NCI-H2171 treated with DMSO at 0.1 percent for 48 hours (cell line): ENCODE data around the gene RUSF1.
"Not testable (repeated sequence)": the region's sequence is repeated elsewhere in the genome, so short reads cannot be mapped to it uniquely, and the experiment has no call there.

Source experiments
- DNase-seq: peaks from one replicate; lab custom pipeline; 2025; lab: John Stamatoyannopoulos, UW

Gene RUSF1

DNA sequence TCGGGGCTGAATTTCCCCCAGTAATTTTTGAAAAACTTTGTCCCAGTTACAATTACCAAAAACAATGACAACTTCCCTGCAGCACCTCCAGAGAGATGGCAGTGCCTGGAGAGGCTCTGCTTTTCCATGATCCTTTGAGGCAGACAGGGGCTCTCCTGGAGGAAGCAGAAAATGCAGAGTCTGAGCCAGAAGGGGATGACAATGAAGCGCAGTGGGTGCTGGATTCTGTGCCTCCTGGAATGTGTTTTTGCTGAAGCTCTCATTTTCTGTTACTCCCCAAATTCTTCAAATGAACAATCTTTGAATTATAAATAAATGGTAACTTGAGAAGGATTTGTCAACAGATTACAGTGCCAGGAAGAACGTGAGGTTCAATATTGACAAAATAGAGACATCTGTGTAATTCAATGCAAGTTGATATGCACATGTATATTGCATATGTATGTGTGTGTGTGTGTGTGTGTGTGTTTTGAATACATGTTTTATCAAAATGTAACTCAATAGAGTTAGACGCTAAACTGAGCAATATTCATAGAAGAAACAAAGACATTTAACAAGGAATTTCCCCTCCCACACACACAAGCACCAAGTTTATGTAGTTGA lies 9.7 kb upstream of the RUSF1 start:
- DNase-seq: no peak

DNA sequence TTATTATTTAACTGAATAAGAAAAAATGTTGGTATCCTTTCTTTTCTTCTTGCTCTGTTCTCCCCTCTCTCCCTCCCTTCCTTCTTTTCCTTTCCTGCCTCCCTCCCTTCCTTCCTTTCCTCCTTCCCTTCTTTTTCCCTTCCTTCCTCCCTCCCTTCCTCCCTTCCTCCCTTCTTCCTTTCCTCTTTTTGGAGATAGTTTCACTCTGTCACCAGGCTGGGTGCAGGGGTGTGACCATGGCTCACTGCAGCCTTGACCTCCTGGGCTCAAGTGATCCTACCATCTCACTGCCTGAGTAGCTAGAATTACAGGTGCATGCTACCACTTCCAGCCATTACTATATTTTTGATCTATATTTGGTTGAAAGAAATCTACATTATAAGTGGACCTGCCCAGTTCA lies 5.7 kb upstream of the RUSF1 start:
- no peak for DNase-seq

DNA sequence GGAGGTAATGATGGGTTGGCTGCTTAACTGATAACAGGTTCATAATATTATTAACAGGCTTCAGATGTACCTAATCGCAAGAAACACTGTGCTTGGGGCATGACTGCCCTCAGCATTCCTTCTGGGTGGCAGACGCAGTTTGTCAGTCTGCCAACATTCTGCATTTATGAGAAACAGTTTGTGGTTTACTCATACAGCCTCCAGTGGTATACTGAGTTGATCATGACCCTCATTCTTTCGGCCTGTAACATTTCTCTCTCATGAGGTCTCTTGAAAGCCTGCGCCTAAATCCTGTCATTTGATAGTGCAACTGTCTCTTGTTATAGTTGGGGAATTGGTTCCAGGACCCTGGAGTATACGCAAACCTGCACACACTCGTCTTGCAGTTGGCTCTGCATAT lies 4.9 kb upstream of the RUSF1 start:
- no peak for DNase-seq

DNA sequence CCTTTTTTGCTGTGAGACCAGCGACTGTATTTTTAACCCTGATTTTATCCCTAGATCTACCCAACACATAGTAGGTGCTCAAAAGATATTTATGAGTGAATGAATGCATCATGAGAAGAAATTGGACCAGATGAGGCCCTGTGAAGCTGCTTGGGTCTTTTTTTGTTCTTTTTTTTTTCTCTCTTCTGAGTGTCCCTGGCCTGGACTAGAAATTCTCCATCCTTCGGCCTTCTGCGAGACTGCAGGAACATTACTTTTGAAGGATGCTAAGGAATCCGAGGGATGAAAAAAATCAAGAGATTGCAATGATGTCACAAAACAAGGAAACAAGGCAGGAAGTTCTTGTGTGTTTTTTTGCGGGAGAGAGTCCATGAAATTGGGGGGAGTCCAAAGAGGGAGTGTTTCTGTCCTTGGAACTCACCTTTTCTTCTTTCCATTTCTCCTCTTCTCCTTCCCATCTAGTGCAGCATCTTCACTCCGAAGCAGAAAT lies 560 bp upstream of the RUSF1 start:
- DNase-seq: peak; percentile 33

DNA sequence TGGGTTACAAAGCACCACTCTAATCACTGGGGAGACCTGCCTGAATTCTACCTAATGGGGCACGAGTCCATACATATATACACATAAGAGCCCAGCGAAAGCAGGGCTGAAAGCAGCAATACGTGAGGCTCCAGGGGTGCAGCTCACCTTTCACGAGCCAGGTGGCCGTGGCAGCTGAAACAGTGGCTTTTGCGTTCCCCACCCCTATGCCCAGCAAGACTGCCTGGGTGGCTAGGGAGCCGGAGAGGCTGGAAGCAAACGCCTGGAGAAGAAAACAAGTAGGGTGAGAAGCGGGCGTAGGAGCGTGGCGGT lies 618 bp downstream of the RUSF1 start:
- DNase-seq: no peak

DNA sequence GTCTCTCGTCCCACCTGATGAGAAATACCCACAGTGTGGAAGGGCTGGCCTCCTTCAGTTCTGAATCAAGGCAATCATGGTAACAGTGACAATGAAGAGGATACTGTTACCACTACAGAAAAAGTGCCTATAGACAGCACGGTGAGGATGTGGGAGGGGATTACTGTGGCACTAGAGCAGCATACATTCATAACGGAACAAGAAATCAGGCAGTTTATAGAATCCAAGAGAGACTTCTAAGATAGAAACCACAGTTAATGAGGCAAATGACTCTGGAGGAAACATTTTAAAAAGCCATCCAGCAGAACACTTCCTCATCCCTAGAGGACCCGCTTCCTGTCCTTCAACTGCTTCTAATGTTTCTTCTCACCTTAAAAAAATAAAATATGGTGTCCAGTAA lies 2.7 kb downstream of the RUSF1 start:
- no peak for DNase-seq

DNA sequence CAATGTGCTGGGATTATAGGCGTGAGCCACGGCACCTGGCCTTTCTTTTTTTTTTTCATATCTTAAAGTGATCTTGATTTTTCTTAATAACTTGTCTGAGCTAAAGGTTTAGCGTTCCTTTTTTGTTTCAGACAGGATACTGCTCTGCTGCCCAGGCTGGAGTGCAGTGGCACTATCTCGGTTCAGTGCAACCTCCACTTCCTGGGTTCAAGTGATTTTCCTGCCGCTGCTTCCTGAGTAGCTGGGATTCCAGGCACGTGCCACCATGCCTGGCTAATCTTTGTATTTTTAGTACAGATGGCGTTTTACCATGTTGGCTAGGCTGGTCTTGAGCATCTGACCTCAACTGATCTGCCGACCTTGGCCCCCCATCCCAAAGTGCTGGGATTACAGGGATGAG lies 4.0 kb downstream of the RUSF1 start:
- no peak for DNase-seq

DNA sequence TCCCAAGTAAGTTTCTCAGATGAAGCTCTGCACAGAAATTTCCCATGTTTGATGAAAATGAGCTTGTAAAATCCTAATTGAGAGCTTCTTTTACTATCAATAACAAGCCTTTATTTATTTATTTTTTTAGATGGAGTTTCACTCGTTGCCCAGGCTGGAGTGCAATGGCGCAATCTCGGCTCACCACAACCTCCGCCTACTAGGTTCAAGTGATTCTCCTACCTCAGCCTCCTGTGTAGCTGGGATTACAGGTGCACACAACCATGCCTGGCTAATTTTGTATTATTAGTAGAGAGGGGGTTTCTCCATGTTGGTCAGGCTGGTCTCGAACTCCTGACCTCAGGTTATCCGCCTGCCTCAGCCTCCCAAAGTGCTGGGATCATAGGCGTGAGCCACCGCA lies 4.6 kb downstream of the RUSF1 start:
- DNase-seq: not testable (repeated sequence)

DNA sequence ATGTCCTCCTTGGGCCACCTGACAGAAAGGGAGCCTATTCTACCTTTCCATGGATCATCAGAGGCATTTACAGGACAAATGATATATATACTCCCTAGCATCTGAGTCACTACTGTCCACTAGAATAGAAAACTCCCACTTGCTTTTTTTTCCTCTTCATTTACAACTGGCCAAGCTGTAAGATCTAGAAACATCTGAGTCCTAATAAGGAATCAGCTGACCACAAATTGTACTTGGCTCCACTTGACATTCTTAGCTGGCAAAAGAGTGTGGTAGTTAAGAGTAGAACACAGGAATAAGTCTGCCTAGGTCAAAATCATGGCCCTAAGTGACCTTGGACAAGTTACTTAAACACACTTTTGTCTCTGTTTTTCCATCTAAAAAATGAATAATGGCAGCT lies 5.2 kb downstream of the RUSF1 start:
- no peak for DNase-seq

DNA sequence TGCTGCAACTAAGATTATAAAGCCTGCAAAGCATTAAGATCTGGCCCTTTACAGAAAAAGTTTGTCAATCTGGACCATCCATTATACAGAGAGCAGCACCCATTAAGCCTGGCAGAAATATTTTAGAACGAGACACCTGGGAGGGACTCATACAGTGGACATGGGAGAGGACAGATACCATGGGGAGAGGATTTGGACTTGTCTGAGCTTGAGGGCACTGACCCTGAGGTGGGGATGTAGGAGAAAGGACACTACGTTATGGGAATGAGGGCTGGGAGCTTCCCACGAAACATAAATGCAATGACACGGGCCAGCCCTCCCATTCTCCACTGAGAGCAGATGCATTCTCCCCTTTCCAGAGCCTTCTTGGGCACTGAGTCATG lies 6.2 kb downstream of the RUSF1 start:
- no peak for DNase-seq

DNA sequence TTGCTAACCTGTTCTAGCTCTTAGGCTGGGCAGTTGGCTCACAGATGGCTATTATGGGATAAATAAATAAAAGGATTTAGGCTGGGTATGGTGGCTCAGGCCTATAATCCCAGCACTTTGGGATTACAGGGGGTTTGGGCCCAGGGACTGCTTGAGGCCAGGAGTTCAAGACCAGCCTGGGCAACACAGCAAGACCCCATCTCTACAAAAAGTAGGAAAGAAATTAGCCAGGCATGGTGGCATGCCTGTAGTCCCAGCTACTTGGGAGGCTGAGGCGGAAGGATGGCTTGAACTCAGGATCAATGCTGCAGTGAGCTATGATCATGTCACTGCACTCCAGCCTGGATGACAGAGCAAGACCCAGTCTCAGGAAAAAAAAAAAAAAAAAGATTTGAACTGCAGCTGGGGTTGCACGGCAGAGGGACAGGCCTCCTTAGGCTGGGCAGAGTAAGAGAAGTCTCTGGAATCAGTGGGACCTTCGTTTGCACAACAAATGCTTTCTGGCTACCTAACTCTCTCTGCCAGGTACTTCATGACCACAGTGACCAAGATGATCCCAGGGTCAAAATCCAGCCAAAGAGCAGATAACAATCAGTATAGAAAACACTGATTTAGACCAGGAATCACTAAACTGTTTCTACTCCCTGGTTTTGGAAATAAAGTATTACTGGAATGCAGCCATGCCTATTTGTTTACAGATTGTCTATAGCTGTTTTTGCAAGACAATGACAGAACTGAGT lies 6.8 kb downstream of the RUSF1 start:
- no peak for DNase-seq

DNA sequence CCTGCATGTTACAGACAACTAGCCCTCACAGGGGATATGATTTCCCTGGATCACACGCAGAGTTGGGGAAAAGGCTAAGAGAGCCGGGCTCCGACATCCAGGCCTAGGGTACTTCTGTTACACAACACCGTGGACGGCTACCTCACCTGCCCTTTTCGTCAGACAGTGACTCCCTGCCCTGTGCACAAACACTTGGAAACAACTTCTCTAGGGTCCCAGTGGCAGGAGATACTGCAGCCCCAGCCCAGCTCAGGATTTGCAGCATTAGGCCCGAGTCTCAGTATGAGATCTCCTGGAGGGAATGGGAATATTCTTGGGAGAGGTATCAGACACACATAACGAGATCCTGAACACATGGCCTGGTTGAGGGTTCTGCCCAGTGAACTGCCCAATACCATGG lies 8.3 kb downstream of the RUSF1 start:
- no peak for DNase-seq

DNA sequence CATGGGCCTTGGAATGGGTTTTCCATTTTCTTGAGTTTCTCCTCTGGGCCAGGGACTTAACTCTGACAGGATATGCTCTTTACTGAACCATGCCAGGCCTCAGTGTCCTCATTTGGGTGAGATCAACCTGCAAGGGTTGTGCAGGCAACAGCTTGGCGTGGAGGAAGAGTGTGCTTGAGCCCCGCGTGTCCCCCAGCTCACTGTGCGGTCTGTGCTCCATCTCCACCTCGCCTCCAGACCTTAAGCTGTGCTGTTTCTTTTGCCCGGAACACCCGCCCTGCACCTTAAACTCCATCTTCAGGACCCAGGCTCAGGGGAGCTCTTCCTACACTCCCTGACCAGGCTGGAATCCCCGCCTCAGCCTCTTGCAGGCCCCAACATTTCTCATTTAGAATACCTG lies 9.7 kb downstream of the RUSF1 start:
- no peak for DNase-seq

DNA sequence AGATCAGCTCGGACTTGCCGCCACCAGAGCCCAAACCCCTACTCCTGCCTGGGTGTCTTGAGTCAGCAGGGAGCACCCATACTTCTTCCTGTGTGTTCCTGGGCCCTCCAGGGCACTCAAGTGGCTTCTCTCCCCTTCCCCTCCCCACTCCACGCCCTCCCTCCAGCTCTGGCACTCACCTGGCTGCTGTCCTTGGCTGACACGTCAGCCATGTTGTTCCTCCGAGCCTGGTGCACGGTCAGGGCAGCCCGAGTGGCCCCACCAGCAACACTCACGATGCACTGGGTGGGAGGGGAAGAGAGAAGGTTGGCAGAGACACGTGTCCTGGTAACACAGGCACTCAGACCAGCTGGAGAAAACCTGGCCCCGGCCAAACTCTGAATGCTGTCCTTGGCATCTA lies 11.5 kb downstream of the RUSF1 start:
- no peak for DNase-seq

DNA sequence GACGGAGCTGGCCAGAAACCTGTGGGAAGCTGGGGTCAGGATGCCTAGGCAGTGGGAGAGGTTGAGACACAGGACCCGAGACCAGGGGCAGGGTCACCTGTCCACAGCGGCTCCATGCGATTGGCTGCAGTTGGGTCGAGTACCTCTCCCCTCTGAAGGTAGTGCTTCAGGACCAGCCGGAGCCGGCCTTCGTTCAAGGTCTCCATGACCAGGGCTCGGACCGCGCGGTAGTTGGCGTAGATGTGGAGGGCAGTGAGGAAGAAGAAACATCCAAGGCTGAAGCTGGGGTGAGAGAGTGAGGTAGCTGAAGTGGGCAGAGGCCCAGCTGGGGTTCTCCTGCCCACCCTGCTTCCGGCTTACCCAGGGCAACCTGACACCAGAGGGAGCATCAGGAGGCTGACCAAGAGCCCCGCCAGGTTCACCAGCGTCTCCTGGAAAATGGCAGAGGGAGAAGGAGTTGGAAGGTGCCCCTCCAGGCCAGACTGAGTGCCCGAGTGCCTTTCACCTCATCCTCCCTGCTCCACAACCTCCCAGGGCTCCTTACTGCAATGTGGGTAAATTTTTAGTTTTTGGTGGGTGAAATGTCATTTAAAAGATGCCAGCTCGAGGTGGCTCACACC lies 14.6 kb downstream of the RUSF1 start:
- DNase-seq: no peak

DNA sequence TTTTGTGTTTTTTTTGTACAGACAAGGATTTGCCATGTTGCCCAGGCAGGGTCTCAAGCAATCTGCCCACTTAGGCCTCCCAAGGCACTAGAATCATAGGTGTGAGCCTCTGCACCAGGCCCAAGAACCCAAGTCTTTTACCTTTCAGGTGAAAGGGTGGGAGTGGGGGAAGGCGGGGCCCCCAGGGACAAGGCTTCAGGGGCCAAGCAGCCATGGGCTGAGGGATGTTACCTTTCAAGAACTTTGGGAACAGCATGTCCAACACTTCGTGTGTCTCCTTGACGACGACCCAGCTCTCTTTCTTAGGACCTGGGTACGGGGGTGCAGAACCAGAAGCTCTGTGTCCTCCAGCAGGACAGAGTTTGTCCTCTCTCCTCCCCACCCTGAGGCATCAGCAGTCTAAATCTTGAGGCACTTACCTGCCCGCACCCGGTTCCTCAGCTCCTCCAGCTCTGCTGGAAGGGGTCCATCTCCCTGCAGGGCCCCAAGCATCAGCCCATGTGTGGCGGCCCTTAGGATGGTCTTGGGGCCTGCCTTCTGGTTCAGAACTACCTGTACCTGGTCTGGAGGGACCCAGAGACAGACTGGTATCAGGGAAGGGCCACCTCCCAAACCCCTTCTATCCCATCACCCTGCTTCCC lies 16.3 kb downstream of the RUSF1 start:
- DNase-seq: no peak

DNA sequence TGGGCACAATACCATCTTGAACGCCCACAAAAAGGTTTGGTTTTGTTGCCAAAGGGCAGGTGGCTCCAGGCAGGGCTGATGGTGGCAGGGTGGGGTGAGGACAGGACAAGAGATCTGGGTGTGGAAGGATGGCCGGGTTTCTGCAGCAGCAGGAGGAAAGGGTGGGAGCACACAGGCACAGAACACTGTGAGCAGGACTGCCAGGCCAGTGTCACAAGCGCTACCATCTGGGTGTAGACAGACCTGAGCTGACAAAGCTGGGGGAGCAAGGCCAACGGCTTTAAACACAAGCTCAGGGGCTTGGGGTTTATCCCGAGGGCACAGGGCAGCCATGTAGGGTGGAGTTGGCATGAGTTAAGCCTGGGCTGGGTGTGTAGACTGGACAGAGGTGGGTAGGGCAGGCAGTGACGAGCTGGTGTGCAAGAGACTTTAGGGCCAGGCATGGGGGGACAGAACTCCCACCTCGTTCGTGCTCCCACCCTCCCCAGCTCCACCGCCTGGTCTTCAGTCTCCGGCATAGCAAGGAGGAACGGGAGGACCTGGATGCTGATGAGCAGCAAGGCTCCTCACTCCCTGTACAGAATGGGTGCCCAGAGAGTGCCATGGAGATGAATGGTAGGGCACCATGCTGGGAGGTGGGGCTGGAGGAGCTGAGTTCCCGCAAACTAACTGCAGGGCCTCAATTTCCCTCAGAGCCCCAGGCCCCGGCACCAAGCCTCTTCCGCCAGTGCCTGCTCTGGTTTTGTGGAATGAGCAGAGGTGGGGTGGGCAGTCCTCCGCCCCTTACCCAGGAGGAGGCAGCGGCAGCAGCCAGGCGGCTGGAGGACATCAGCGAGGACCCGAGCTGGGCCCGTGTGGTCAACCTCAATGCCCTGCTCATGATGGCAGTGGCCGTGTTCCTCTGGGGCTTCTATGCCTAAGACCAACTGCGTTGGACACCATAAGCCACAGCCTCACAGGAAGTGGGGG lies 18.3 kb downstream of the RUSF1 start:
- DNase-seq: no peak

DNA sequence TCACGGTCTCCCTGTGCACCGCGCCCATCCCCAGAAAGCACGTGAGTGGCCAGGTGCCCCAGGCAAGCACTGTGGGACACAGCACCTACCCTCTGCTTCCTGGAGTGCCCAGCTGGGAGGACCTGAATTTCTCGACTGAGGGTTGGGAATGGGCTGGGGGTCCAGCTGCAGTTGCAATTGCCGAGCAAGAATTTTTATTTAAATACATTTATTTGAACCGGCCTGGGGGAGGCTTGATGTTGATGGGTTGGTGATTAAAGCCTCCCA lies 19.0 kb downstream of the RUSF1 start:
- DNase-seq: no peak

DNA sequence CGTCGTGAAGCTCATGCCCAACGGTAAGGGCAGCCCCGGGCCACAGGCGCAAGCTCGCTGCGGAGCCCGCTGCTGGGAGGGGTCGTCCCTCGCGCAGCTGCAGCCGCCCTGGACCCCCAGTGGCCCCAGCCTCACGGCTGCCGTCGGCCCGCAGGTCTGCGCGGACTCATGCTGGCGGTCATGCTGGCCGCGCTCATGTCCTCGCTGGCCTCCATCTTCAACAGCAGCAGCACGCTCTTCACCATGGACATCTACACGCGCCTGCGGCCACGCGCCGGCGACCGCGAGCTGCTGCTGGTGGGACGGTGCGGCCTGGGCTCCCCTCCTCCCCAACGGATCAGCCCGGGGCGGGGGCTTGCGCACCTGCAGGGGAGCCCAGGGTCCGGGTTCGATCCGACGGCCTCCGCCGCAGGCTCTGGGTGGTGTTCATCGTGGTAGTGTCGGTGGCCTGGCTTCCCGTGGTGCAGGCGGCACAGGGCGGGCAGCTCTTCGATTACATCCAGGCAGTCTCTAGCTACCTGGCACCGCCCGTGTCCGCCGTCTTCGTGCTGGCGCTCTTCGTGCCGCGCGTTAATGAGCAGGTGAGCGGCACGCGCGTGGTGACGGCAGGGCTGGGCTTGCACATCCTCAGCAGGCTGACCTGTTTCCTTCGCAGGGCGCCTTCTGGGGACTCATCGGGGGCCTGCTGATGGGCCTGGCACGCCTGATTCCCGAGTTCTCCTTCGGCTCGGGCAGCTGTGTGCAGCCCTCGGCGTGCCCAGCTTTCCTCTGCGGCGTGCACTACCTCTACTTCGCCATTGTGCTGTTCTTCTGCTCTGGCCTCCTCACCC lies 19.5 kb downstream of the RUSF1 start:
- no peak for DNase-seq

DNA sequence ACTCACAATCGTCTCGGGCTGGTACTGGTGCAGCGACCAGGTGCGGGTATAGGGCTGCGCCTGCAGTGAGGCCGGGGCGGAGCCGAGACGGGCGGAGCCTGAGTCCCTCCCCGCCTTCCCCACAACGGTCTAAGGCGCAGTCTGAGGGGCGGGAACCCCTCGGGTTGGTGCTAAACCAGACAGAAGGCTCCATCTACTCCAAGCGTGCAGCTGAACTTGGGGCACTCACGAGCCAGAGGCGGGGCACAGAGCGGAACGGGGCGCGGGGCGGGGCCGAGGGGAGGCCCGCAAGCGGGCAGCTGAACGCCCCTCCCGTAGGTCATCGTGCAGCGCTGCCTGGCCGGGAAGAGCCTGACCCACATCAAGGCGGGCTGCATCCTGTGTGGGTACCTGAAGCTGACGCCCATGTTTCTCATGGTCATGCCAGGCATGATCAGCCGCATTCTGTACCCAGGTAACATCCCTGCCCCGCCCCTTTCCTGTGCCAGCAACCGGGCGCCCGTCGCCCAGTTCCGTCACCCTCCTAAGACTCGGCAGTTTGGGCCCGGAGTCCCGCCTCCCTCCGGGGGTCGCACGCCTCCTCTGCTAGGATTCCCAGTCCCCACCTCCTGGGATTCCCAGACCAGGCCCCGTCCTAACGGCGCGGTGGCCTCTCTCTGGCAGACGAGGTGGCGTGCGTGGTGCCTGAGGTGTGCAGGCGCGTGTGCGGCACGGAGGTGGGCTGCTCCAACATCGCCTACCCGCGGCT lies 20.3 kb downstream of the RUSF1 start:
- peak; percentile 81 for DNase-seq
